Ovary (tissue), 3 donors: ENCODE results near the gene CILP2.

Experiments
- POLR2A ChIP-seq: fragments of 450-650 bp; IDR thresholded peaks from one replicate; pipeline ENCODE4 v1.6.1; 2017; ENCODE audit warnings: antibody characterized with exemption, mild to moderate bottlenecking, moderate library complexity
- TF ChIP-seq, protein P1 (sequence below), 3 donors: fragments of 450-650 bp in 2 of 3; fragments of 200-600 bp in 1 of 3; IDR thresholded peaks; one replicate each; pipeline versions ENCODE4 v1.5.1 to v1.8.0; 2016 to 2022; ENCODE audit warnings: antibody characterized with exemption in 3 of 3, mild to moderate bottlenecking in 1 of 3
- donor health status: DM: no; HTN: no; CAD: no.

DNA sequence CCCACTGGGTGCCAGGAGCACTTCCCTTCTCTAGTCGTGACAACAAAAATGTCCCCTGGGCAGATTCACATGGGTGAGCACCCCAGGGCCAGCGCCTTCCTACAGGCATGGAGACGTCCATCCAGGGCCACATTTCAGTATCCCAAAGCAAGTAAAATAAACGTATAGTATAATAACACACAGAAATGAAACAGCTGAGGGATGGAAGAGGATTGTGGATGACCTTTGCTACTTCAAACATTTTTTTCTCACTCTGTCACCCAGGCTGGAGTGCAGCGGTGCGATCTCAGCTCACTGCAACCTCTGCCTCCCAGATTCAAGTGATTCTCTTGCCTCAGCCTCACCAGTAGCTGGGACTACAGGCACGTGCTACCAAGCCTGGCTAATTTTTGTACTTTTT, 28.2 kb downstream of the CILP2 start:
- TF ChIP-seq, protein P1, sequence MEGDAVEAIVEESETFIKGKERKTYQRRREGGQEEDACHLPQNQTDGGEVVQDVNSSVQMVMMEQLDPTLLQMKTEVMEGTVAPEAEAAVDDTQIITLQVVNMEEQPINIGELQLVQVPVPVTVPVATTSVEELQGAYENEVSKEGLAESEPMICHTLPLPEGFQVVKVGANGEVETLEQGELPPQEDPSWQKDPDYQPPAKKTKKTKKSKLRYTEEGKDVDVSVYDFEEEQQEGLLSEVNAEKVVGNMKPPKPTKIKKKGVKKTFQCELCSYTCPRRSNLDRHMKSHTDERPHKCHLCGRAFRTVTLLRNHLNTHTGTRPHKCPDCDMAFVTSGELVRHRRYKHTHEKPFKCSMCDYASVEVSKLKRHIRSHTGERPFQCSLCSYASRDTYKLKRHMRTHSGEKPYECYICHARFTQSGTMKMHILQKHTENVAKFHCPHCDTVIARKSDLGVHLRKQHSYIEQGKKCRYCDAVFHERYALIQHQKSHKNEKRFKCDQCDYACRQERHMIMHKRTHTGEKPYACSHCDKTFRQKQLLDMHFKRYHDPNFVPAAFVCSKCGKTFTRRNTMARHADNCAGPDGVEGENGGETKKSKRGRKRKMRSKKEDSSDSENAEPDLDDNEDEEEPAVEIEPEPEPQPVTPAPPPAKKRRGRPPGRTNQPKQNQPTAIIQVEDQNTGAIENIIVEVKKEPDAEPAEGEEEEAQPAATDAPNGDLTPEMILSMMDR (IDR thresholded peaks at IDR 0.05), result no peak
- no peak for TF ChIP-seq POLR2A
